HepG2 (cell line): ENCODE results near the gene NYAP1. TPM values are rescaled to one million over a fixed set of nuclear protein-coding genes. Genes with fewer than 3 reads are reported as not detected.

Experiments used
- ADNP ChIP-seq: sonication (generic); formaldehyde crosslinking; IDR thresholded peaks from 2 replicates; pipeline ENCODE4 v1.4.0; 2020; ENCODE audit warnings: missing genetic modification reagents
- BORCS8-MEF2B ChIP-seq: sonication (generic); formaldehyde crosslinking; IDR thresholded peaks from 2 replicates; pipeline ENCODE4 v1.8.0; 2022; ENCODE audit warnings: mild to moderate bottlenecking, missing genetic modification reagents
- CHCHD3 ChIP-seq: sonication (generic); formaldehyde crosslinking; IDR thresholded peaks from 2 replicates; pipeline ENCODE4 v1.8.0; 2022; ENCODE audit warnings: mild to moderate bottlenecking, missing genetic modification reagents, moderate library complexity
- HNF4A ChIP-seq: sonication (generic); formaldehyde crosslinking; IDR thresholded peaks from 2 replicates; pipeline ENCODE4 v1.4.0; 2020; ENCODE audit warnings: missing genetic modification reagents
- JUNB ChIP-seq: sonication (generic); formaldehyde crosslinking; IDR thresholded peaks from 2 replicates; pipeline ENCODE4 v1.8.0; 2022; ENCODE audit warnings: missing genetic modification reagents, mild to moderate bottlenecking, borderline replicate concordance
- KLF13 ChIP-seq: sonication (generic); formaldehyde crosslinking; IDR thresholded peaks from 2 replicates; pipeline ENCODE4 v1.4.0; 2020; ENCODE audit warnings: mild to moderate bottlenecking, missing genetic modification reagents
- NFE2L2 ChIP-seq: fragments of 150-350 bp; IDR thresholded peaks from 2 replicates; pipeline ENCODE4 v1.6.1; 2014; ENCODE audit warnings: low read length
- NFRKB ChIP-seq: fragments of 450-650 bp; IDR thresholded peaks from 2 replicates; pipeline ENCODE4 v1.6.1; 2017
- PAF1 ChIP-seq: IDR thresholded peaks from 2 replicates; pipeline ENCODE4 v1.6.1; 2016; ENCODE audit warnings: missing genetic modification reagents, missing compliant biosample characterization
- PCBP2 ChIP-seq: fragments of 200-400 bp; formaldehyde crosslinking; optimal IDR thresholded peaks from 2 replicates; pipeline ENCODE3; 2018; ENCODE audit warnings: low read length, low read depth; ENCODE audit not compliant: poor library complexity, severe bottlenecking
- POLR2AphosphoS5 ChIP-seq: IDR thresholded peaks from 2 replicates; pipeline ENCODE4 v1.6.1; 2012; ENCODE audit warnings: low read depth, low read length
- SIN3B ChIP-seq: fragments of 150-350 bp; IDR thresholded peaks from 2 replicates; pipeline ENCODE4 v1.6.1; 2014; ENCODE audit warnings: low read length
- TAF15 ChIP-seq: fragments of 200-400 bp; formaldehyde crosslinking; IDR thresholded peaks from one replicate; pipeline ENCODE4 v1.6.1; 2018; ENCODE audit warnings: mild to moderate bottlenecking, low read depth, low read length; ENCODE audit not compliant: poor library complexity, severe bottlenecking
- TBP ChIP-seq: sonication (generic); formaldehyde crosslinking; IDR thresholded peaks from 2 replicates; pipeline ENCODE4 v1.5.0; 2020; ENCODE audit warnings: missing genetic modification reagents
- TBX2 ChIP-seq: sonication (generic); formaldehyde crosslinking; IDR thresholded peaks from 2 replicates; pipeline ENCODE4 v1.5.0; 2020; ENCODE audit warnings: missing genetic modification reagents, mild to moderate bottlenecking, borderline replicate concordance
- TOPORS ChIP-seq: sonication (generic); formaldehyde crosslinking; IDR thresholded peaks from 2 replicates; pipeline ENCODE4 v1.8.0; 2023; ENCODE audit warnings: mild to moderate bottlenecking, missing genetic modification reagents
- ZBTB21 ChIP-seq: sonication (generic); formaldehyde crosslinking; IDR thresholded peaks from 2 replicates; pipeline ENCODE4 v1.4.0; 2020; ENCODE audit warnings: missing genetic modification reagents
- ZBTB42 ChIP-seq: sonication (generic); formaldehyde crosslinking; IDR thresholded peaks from 2 replicates; pipeline ENCODE4 v1.5.0; 2020; ENCODE audit warnings: mild to moderate bottlenecking, missing genetic modification reagents
- ZNF230 ChIP-seq: sonication (generic); formaldehyde crosslinking; IDR thresholded peaks from 2 replicates; pipeline ENCODE4 v1.4.0; 2020; ENCODE audit warnings: mild to moderate bottlenecking, missing genetic modification reagents
- ZNF335 ChIP-seq: sonication (generic); formaldehyde crosslinking; IDR thresholded peaks from 2 replicates; pipeline ENCODE4 v1.4.0; 2020; ENCODE audit warnings: missing genetic modification reagents
- ZNF382 ChIP-seq: sonication (generic); formaldehyde crosslinking; IDR thresholded peaks from 2 replicates; pipeline ENCODE4 v1.5.0; 2020; ENCODE audit warnings: missing genetic modification reagents, mild to moderate bottlenecking, borderline replicate concordance
- ZNF501 ChIP-seq: sonication (generic); formaldehyde crosslinking; IDR thresholded peaks from 2 replicates; pipeline ENCODE4 v1.5.1; 2020; ENCODE audit warnings: mild to moderate bottlenecking, moderate library complexity, missing genetic modification reagents
- ZNF605 ChIP-seq: sonication (generic); formaldehyde crosslinking; IDR thresholded peaks from 2 replicates; pipeline ENCODE4 v1.8.0; 2022; ENCODE audit warnings: mild to moderate bottlenecking, missing genetic modification reagents
- ZNF7 ChIP-seq: IDR thresholded peaks from 2 replicates; pipeline ENCODE4 v1.6.1; 2016; ENCODE audit warnings: missing biosample characterization, missing genetic modification reagents
- polyA plus RNA-seq, 8 experiments: library from polyadenylated mRNA; depleted of rRNA in 3 of 8; stranded (reverse) in 7 of 8; unstranded in 1 of 8; fragments of >200 nt; fragmentation: Illumina TruSeq in 4 of 8; extraction: Trizol in 4 of 8; gene quantifications; 2 replicates each; pipeline versions ENCODE4 v1.2.1 to v1.2.3, GENCODE V29; 2011 to 2016; ENCODE audit warnings: low read depth in 4 of 8, missing spikeins in 1 of 8, mixed read lengths in 1 of 8; ENCODE audit not compliant: insufficient read depth in 1 of 8
- total RNA-seq, 5 experiments: library from RNA; depleted of rRNA; stranded (reverse); fragments of >200 nt; fragmentation: Illumina TruSeq; extraction: Trizol; gene quantifications; 2 replicates each; pipeline ENCODE4 v1.2.3, GENCODE V29; 2016; ENCODE audit warnings: low read depth in 1 of 5
- TF ChIP-seq, protein P1 (sequence below): sonication (generic); formaldehyde crosslinking; IDR thresholded peaks from 2 replicates; pipeline ENCODE4 v1.5.0; 2020; ENCODE audit warnings: mild to moderate bottlenecking, missing genetic modification reagents, borderline replicate concordance
- TF ChIP-seq, protein P2 (sequence below): sonication (generic); formaldehyde crosslinking; IDR thresholded peaks from 2 replicates; pipeline ENCODE4 v1.4.0; 2020; ENCODE audit warnings: low read depth, mild to moderate bottlenecking, missing genetic modification reagents
- TF ChIP-seq, protein P3 (sequence below): IDR thresholded peaks from 2 replicates; pipeline ENCODE4 v1.6.1; 2016; ENCODE audit warnings: missing biosample characterization, missing genetic modification reagents, low read depth

NYAP1 gene
- total and polyA plus RNA-seq, 2 of the 13 experiments (the other 11 are each of a cell fraction or from before 2014, with no cell fraction given), result 0.15 to 0.46 TPM

DNA sequence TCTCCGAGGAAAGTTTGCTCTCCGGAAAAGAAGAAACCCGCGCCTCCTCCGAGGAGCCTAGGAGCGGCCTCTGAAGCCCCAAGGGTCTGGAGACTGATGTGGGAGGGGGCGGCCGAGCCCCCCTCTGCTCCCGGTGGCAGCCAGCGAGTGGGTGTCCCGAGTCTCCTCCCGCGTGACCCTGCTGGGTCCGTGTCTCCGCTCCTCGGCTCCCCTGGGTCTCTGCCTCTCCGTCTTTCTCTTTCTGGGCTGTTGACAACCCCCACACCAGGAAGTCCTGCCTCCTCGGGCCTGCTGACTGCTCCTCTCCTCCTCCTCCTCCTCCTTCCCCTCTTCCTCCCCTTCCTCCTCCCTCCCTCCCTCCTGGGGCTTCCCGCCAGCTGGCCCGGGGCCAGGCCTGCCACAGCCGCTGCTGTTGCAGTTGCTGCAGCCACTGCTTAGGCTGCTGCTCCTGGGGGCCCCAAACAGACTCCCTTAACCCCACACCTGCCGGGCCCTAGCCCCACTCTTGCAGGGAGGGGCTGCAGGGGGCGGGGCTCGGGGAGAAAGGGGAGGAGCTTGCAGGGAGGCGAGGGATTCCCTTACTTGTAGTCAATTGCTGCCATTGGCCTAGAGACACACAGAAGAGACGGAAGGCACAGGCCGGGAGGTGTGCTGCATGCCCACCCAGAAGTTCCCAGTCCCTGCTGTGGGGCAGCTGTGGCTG, 4.6 kb upstream of the NYAP1 start, which contains the start of gene TSC22D4 (continued):
- TF ChIP-seq, protein P1, sequence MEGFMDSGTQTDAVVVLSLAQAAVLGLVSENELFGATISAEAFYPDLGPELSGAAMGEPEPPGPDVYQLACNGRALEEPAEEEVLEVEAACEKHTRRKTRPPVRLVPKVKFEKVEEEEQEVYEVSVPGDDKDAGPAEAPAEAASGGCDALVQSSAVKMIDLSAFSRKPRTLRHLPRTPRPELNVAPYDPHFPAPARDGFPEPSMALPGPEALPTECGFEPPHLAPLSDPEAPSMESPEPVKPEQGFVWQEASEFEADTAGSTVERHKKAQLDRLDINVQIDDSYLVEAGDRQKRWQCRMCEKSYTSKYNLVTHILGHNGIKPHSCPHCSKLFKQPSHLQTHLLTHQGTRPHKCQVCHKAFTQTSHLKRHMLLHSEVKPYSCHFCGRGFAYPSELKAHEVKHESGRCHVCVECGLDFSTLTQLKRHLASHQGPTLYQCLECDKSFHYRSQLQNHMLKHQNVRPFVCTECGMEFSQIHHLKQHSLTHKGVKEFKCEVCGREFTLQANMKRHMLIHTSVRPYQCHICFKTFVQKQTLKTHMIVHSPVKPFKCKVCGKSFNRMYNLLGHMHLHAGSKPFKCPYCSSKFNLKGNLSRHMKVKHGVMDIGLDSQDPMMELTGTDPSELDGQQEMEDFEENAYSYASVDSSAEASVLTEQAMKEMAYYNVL (CRISPR knock-in tag), result peak; percentile 96
- TF ChIP-seq TBX2 (CRISPR knock-in tag) (peak; percentile 48; the same call in 1 of the 2 replicates), ZBTB42 (no peak), ZBTB21 (CRISPR knock-in tag) (no peak), NFRKB (no peak), ZNF605 (no peak), ZNF230 (CRISPR knock-in tag) (no peak), TAF15 (no peak), PCBP2 (no peak), NFE2L2 (no peak), SIN3B (no peak), KLF13 (CRISPR knock-in tag) (no peak), POLR2AphosphoS5 (peak; percentile 58; the same call in 1 of the 2 replicates), TOPORS (CRISPR knock-in tag) (no peak), ZNF382 (CRISPR knock-in tag) (no peak), CHCHD3 (no peak), ZNF7 (CRISPR knock-in tag) (no peak), JUNB (CRISPR knock-in tag) (no peak), TBP (no peak), ZNF501 (0 out of 2 replicates have a peak, but pooled peaks have one; percentile 7), HNF4A (CRISPR knock-in tag) (no peak), BORCS8-MEF2B (CRISPR knock-in tag) (no peak), PAF1 (no peak), ZNF335 (no peak), ADNP (CRISPR knock-in tag) (no peak)
- TF ChIP-seq, protein P2, sequence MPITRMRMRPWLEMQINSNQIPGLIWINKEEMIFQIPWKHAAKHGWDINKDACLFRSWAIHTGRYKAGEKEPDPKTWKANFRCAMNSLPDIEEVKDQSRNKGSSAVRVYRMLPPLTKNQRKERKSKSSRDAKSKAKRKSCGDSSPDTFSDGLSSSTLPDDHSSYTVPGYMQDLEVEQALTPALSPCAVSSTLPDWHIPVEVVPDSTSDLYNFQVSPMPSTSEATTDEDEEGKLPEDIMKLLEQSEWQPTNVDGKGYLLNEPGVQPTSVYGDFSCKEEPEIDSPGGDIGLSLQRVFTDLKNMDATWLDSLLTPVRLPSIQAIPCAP, result no peak
- TF ChIP-seq, protein P3, sequence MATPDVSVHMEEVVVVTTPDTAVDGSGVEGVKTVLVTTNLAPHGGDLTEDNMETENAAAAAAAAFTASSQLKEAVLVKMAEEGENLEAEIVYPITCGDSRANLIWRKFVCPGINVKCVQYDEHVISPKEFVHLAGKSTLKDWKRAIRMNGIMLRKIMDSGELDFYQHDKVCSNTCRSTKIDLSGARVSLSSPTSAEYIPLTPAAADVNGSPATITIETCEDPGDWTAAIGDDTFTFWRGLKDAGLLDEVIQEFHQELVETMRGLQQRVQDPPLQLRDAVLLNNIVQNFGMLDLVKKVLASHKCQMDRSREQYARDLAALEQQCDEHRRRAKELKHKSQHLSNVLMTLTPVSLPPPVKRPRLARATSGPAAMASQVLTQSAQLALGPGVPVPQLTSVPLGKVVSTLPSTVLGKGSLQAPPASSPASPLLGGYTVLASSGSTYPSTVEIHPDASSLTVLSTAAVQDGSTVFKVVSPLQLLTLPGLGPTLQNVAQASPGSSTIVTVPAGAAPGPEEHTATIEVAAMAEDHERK (CRISPR knock-in tag), result no peak
